GM03348 (cell line): ENCODE results near the gene HBQ1.
"Not testable (repeated sequence)": the region's sequence is repeated elsewhere in the genome, so short reads cannot be mapped to it uniquely, and the experiment has no call there.

Experiments used
- DNase-seq: peaks from one replicate; pipeline ENCODE4 v3.0.0; 2012; ENCODE audit warnings: low spot score

The HBQ1 gene

GRCh38 chr16:209359-209758 is 29.1 kb downstream of the HBQ1 start:
- DNase-seq: not testable (repeated sequence)

GRCh38 chr16:211631-212180 is 31.4 kb downstream of the HBQ1 start:
- not testable (repeated sequence) for DNase-seq

DNA sequence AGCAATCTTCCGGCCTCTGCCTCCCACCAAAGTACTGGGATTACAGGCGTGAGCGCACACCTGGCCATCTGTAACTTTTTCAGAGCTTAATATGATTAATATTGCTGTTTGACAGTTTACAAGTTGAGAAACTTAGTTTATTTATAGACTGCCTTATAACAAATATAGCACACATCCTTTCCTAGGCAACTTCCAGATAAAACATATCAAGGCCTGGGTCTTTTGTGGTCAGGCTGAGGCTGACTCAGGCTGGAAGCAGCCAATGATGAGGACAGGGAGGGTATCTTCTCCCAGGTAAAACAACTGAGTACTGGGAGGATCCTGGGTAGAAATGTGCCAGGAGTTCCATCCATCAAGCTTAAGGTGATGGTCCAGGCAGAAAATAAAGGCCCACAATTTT is 32.7 kb downstream of the HBQ1 start:
- no peak for DNase-seq

DNA sequence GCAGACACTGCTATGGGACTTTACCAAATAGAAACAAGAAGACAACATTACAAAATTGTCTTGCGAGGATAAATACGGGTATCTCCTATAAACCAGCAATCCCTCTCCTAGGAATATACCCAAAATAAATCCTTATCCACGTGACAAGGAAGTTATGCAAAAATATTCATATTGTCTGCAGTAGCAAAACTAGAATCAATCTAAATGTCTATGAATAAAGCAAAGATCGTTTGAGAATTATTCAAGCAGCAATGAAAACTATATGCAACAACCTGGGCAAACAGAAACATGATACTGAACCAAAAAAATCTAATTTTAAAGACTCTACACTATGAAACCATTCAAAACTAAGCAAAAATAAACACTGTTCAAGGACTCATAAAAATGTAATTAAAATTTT is 39.8 kb downstream of the HBQ1 start:
- no peak for DNase-seq

DNA sequence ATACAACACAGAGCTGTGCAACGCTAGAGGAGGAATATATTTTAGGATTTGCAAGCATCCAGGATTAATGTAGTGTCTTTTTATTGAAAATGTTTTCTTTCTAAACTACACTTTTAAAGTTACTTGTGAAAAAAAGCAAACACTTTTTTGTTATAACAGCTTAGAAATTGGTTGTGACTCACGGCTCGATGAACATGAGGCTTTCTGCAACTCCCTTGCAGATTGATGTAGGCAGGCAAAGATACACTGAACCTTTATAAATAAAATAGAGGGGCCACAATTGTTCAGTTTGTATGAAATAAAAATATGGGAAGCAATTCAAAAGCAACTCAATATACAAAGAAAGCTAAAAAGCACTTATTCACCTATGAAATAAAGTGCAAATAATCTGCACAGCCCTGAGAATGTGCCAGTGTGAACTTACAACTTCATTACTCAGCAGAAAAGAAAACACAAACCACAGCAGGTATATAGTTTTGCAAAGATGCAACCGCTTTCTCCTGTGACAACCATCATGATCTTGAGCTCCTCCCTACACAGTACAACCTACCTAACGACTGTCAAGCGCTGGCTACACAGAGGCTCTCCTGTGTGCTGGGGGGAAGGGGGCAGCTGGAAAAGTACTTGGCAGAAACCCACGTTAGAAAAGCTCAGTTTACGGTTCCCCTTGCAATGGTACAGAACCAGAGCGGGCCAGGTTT is 48.0 kb downstream of the HBQ1 start:
- no peak for DNase-seq

DNA sequence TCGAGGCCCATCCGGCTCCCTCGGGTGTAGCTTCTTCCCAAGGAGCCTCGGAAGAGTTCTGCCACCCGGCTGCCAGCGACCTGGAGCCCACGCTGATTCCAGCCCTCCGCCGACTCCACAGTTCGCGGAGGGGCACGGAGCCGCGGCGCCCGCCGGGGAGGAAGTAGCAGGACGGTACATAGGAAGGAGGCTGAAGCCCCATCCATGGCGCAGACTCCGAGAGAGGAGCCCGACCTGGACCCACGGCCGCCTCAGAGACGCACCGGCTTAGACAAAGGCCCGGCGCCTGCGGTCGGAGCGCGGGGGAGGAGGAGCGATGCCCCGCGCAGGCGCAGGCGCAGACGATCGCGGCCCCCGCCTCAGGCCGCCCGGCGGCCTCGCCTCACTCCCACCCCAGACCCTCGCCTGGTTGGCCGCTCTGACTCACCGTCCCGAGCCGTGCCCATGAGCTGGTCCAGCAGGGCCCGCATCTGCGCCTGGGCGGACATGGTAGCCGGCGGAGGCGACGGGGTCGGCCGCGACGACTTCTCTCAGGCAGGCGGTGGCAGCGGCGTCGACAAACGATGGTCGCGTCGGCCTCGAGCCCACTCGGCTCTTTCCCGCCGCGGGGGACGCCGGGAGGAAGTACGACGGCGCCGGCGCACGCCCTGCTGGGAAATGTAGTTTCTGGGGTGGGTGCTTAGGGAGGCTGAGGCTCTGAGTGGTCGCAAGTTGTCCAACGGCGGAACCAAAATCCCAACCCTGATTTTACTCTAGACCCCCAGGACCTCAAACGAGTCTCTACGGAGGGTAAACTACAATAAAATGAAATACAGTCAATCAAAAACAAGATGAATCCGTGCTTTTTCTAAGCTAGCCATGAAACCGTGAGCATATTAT is 48.8 kb downstream of the HBQ1 start, which contains the start of gene LUC7L:
Gene LUC7L (minus strand): TSS at position 598 of the 879 bp plus-strand sequence. CDS start 110 bp downstream, at position 488.
- peak; percentile 97 for DNase-seq

DNA sequence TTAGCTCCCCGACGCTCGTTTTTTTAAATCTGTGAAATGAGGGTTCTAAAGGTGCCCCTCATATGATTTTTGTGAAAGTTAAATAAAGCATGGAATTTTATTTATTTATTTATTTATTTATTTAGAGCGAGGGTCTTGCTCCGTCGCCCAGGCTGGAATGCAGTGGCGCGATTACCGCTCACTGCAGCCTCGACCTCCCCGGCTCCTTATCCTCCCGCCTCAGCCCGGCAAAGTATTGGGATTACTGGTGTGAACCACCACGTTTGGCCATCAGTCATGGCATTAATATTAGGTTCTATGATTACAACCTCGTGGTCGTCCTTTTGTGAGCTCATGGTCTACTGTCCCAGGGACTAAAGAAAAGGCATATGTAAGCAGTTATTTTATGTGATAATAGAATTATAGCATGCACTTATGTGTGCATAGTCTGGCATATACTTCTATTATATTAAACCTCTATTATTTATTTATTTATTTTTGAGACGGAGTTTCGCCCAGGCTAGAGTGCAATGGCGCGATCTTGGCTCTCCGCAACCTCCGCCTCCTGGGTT is 49.5 kb downstream of the HBQ1 start:
- DNase-seq: no peak

DNA sequence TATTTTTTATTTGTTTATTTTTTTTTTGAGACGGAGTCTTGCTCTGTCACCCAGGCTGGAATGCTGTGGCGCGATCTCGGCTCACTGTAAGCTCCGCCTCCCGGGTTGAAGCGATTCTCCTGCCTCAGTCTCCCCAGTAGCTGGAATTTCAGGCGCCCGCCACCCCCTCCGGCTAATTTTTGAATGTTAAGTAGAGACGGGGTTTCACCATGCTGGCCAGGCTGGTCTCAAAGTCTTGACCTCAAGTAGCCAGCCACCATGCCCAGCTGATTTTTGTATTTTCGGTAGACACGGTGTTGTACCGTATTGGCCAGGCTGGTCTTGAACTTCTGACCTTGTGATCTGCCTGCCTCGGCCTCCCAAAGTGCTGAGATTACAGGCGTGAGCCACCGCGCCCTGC is 50.1 kb downstream of the HBQ1 start:
- not testable (repeated sequence) for DNase-seq
